GM18507 (cell line): ENCODE results near the gene C18orf54.
"Not testable (repeated sequence)": the region's sequence is repeated elsewhere in the genome, so short reads cannot be mapped to it uniquely, and the experiment has no call there.

Source experiments
- DNase-seq: peaks from one replicate; pipeline ENCODE4 v3.0.0; 2011; ENCODE audit warnings: low read depth; ENCODE audit not compliant: insufficient read length; ENCODE audit errors: extremely low spot score
- FAIRE-seq: peaks from 2 replicates; lab custom pipeline; 2011; peaks lifted over from hg19 to GRCh38; lab: Jason Lieb, UNC

C18orf54 gene

DNA sequence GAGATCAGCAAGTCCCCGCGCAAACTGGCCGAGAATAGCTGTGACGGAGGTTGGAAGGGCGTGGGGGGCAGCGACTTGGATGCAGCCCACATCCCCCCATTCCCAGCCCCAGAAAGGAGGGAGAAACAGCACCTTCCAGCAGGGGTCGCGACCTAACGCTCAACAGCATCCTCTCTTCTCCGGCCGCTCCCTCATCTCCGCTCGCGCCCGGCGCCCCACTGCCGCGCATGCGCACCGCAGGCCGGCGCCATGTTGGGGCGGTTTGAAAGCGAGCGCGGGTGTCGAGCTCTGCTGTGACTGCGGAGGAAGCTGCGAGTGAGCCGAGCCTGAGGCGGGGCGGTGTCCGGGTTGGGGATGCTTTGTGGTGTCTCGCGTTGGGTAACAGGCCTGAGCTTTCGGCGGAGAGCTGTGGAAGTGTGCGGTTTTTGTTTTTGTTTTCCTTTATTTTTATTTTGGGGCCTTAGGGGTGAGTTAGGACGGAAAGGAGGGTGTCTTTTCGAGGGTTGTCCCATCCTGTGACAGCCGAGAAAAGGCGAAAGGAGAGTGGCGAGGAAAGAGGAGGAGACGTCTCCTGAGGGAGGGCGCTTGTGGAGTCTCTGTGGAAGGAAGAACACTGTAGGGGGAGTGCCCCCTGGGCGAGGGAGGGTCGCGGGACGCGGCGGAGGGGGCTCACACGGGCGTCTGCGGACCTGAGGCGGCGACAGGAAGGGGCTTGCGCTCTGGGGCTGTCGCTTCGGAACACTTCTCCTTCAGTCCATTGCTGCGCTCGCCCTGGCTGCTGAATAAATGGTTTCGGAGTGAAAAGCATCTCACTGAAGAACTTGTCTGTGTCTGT, at the start of gene C18orf54, which contains the start of gene STARD6:
TSS of gene C18orf54 (plus strand) at position 247 of the 835 bp plus-strand sequence. CDS start 2,667 bp downstream, outside the sequence.
TSS of gene STARD6 (minus strand) at position 199 of the 835 bp plus-strand sequence. CDS start 3,285 bp downstream, outside the sequence.
- FAIRE-seq = peak; percentile 97

DNA sequence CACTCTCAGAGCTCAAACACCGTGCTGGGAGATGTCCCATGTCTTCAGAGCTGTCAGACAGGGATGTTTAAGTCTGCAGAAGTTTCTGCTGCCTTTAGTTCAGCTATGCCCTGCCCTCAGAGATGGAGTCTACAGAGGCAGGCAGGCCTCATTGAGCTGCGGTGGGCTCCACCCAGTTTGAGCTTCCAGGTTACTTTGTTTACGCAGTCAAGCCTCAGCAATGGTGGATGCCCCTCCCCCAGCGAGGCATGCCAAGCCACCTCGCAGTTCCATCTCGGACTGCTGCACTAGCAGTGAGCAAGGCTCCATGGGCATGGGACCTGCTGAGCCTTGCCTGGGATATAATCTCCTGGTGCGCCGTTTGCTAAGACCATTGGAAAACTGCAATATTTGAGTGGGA, 48.1 kb upstream of the C18orf54 start:
- DNase-seq, FAIRE-seq: not testable (repeated sequence)

More for the DNA sequence above, at the start of gene C18orf54, which contains the start of gene STARD6:
- peak; percentile 93 for DNase-seq

DNA sequence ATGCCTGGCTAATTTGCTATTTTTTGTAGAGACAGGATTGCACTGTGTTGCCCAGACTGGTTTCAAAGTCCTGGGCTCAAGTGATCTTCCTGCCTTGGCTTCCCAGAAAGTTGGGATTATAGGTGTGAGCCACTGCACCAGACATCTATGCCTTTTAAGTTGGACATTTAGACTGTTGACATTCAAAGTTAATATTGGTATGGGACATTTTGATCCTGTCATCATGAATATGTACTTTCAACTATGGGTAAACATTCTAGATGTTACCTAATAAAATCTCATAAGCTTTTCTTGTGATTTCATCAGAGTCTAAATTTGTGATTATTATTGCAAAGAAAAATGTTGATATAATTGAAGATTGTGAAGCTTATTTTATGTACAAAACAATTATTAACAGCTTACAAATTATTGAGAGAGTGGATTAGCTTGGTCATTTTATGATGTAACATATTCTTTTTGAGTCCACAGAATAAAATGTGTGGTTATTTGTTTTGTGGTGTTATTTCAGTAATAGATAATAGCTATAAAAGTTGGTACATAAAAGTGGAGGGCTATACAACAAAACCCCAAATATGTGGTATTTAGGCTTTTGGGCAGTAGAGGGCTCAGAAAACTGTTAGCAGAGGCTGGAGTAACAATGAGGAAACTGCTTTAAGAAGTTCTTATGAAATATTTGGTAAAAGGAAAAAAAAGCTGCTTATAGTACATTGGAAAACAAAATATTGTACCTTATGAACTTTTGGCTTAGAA, 41.5 kb upstream of the C18orf54 start:
- DNase-seq = no peak
- FAIRE-seq = no peak

DNA sequence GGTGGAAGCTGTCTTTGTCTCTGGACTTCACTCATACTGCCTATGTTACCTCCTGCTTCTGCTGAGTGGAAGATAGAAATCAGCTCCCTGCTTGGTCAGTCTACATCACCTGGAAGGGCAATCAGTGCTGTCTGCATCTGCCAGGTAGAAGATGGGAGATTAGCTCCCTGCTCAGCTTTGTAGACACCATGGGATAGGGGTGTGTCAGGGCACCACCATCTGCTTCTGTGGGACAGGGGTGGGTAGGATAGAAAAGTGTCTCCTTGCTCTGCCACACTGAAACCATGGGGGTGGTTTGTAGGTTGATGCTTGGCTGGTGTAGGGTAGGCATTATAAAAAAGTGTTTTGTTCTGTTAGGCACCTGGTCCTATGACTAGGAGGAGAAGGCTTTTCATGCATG, 34.1 kb upstream of the C18orf54 start:
- no peak for FAIRE-seq
- DNase-seq = no peak

DNA sequence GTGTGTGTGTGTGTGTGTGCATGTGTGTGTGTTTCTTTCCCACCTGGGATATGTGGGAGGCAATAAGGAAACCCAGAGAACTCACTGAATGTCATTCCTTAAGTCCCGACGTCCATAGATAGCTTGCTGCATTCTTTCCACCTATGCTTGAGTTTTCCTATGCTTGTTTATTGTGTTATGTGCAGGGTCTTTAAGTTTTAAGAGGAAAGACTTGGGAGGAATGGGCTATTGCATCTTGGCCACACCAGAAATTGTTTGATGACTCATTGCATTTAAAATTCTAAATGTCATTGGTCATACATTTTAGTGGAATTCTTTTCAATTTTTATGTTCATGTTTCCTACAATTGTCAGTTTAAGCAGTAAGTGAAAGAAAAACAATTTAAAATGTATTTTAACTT, 33.7 kb upstream of the C18orf54 start:
- no peak for FAIRE-seq
- DNase-seq = no peak

- FAIRE-seq = no peak
- DNase-seq = no peak
These were observed 29.9 kb upstream of the C18orf54 start for GRCh38 chr18:54327818-54328217.

DNA sequence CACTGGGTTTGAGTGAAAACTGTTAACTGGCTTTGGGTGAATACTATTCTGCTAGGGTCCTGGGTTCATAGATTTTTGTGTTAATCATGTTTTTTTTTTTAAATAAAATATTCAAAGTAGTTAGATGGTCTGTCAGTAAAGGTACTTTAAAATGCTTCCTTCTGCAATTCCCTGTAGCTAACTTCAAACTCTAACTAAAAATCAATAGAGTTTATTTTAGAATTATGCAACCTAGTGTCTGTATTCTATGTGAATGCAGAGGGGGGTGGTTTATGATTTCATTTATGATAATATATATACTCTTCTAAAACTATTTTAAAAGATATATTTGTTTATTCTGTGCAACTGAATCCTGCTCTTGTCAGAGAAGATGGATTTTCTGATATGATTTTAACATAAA, 27.9 kb upstream of the C18orf54 start:
- FAIRE-seq = no peak
- DNase-seq = no peak

DNA sequence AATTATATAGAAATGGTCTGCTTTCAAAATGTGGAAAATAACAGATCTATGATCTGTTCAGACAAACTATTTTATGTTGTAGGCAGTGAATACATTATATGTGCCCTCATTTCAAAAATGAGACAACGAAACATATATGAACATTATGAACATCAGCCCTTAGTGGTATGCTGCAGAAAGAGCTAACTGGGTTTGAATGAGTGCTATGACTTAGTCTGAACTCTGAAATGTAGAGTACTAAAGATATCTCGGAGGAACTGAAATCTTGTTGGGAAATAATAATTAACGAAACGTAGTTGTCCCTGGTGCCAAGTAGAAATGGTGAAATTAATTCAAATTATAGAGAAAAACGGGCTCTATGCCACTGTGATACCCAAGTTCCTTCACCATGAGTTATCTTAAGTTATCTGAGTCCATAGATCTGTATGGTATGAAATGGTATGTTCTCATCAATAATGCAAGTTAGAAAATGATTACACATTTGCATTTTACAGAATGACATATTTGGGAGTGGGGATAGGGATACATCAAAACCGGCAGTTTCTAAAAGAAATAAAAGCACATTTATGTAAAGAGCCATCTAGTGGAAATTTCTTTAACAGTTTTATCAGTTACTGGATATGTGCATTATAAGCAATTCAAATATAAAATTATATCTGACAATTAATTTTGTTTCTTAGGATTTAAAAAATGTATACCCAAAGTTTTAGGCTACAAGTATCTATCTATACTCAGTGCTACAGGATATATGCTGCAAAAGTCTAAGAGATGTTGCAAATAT, 26.7 kb upstream of the C18orf54 start:
- DNase-seq (no peak), FAIRE-seq (no peak)

DNA sequence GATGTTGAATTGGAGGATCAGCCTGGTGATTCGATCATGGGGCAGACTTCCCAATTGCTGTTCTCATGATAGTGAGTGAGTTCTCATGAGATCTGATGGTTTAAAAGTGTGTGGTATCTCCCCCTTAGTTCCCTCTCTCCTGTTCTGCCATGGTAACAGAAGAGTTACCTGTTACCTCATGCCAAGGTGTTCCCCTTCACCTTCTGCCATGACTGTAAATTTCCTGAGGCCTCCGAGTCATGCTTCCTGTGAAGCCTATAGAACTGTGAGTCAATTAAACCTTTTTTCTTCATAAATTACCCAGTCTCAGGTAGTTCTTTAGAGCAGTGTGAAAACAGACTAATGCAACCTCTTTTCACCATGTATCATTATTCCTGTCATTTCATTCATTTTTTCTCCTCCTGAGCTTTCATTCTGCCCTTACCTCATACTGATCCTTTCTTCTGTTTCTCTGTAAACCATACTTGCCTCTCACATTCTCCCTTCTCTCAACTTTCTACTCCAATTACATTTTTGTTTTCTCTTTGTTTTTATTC, 22.0 kb upstream of the C18orf54 start:
- no peak for DNase-seq
- no peak for FAIRE-seq

GRCh38 chr18:54338230-54338629, 19.5 kb upstream of the C18orf54 start:
- FAIRE-seq = no peak

GRCh38 chr18:54351186-54351585, 6.5 kb upstream of the C18orf54 start:
- DNase-seq (no peak), FAIRE-seq (no peak)

More at GRCh38 chr18:54338230-54338629, 19.5 kb upstream of the C18orf54 start:
- DNase-seq = no peak

- no peak for DNase-seq
- peak; percentile 15 for FAIRE-seq
These were observed 535 bp upstream of the C18orf54 start for GRCh38 chr18:54357082-54357659.

- no peak for DNase-seq
- FAIRE-seq = peak; percentile 26
These were observed 862 bp downstream of the C18orf54 start for GRCh38 chr18:54358495-54359040.

- DNase-seq (no peak), FAIRE-seq (no peak)
These were observed 1.5 kb downstream of the C18orf54 start for GRCh38 chr18:54359233-54359632.

DNA sequence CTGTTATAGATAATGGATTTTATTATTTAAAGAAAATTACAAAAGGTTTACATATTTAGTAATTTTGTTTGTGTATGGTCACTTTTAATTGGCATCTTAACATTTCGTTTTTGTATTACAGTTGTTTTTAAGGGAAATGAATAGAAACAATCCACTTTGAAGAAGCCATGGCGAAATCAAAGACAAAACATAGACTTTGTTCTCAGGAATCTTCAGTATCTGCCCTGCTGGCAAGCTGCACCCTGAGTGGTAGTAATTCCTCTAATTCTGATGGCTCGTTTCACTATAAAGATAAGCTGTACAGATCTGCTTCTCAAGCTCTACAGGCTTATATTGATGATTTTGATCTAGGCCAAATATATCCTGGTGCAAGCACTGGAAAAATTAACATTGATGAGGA, 2.7 kb downstream of the C18orf54 start:
- FAIRE-seq (no peak), DNase-seq (no peak)

GRCh38 chr18:54378057-54378456, 20.4 kb downstream of the C18orf54 start:
- no peak for DNase-seq
- FAIRE-seq = peak; percentile 47

- FAIRE-seq = no peak
- DNase-seq = no peak
These were observed 23.9 kb downstream of the C18orf54 start for GRCh38 chr18:54381640-54382039.

DNA sequence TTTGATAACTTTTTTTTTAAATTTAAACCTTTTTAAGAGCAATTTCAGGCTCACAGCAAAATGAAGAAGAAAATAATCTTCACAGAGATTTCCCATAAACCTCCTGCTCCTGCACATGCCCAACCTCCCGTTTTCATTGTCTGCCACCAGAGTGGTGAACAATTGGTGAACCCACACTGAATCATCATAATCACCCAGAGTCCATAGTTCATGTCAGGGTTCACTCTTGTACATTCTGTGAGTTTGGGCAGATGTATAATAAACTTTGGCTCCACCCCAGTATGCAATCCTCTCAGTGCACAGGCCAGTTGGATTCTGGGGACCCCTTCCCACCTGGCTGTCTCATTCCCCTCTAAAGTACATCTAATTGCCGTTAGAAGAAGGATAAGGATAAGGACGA, 24.4 kb downstream of the C18orf54 start:
- DNase-seq (no peak), FAIRE-seq (no peak)

- no peak for DNase-seq
- FAIRE-seq = no peak
These were observed 25.1 kb downstream of the C18orf54 start for GRCh38 chr18:54382733-54383252.
